IPS DF 6.9 (cell line): ENCODE data around the gene ULBP2.
"Not testable (repeated sequence)": the region's sequence is repeated elsewhere in the genome, so short reads cannot be mapped to it uniquely, and the experiment has no call there.

Experiments used
- DNase-seq: peaks from one replicate; pipeline ENCODE4 v3.0.0-alpha.2; 2013; ENCODE audit warnings: low read depth, low spot score
- H3K27ac ChIP-seq: one replicate; pipeline ENCODE4 v1.5.1; 2013; ENCODE audit warnings: low read length, control low read depth
- H3K27me3 ChIP-seq: 2 replicates; pipeline ENCODE4 v1.6.1; 2013; ENCODE audit warnings: mild to moderate bottlenecking, low read length; ENCODE audit not compliant: control insufficient read depth, insufficient read depth
- H3K36me3 ChIP-seq: 2 replicates; pipeline ENCODE4 v1.6.1; 2013; ENCODE audit warnings: low read length; ENCODE audit not compliant: control insufficient read depth, insufficient read depth
- H3K4me1 ChIP-seq: 2 replicates; pipeline ENCODE4 v1.6.1; 2013; ENCODE audit warnings: low read length; ENCODE audit not compliant: control insufficient read depth, insufficient read depth
- H3K4me3 ChIP-seq: 2 replicates; pipeline ENCODE4 v1.5.1; 2013; ENCODE audit warnings: mild to moderate bottlenecking, low read length
- H3K9me3 ChIP-seq: 2 replicates; pipeline ENCODE4 v1.6.1; 2013; ENCODE audit warnings: low read length, inconsistent platforms; ENCODE audit not compliant: control insufficient read depth, insufficient read depth
- WGBS: extraction: QIAGEN DNeasy Blood & Tissue Kit; methylation state at CpG from one replicate; pipeline ENCODE4 v1.1.7; 2013; ENCODE audit warnings: mixed read lengths, missing lambda C conversion rate; ENCODE audit not compliant: insufficient read length, insufficient coverage; 5-methylcytosine and 5-hydroxymethylcytosine counted together

Gene ULBP2

DNA sequence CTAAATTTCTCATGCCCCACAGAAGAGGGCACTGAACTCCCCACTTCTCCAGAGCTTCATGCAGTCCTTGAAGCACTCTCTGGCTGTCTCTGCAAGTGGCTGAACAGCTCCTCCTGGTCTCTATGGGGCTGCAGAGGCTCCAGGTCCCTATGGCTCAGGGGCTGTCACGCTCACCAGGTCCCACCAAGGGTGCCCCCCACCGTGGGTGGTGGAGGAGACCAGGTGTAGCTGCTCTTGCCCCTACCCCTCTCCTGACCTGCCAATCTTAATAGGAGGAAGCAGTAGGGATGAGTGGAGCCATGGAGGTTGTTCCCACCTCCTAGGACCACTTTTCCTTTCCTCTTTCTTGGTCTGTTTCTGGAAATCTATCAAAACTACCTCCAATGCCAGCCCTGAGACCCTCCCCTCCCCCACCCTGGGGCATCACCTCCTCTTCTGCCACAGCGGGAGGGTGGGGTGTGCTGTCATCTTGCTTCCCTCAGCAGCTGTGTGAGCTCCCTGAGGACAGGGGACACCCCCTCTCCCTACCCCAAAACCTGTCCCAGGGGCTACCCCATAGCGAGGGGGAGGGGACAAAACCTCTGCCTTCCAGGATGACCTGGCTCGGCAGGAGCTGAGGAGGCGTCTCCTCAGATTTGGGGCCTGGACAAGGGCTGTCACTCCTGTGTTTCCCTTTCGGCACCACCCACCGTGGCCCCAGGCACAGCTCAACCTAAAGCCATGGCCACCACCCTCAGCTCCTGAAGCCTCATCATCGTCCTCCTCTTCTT lies 31.9 kb upstream of the ULBP2 start:
- no peak overlapping the region for H3K4me3 ChIP-seq
- no peaks in the 10 kb centered on the region for H3K36me3 ChIP-seq
- no peaks in the 10 kb centered on the region for H3K4me1 ChIP-seq
- no peak for DNase-seq
- no CpG with 5 or more reads among the region's 9 CpGs for WGBS
- H3K27me3 ChIP-seq = no peaks in the 10 kb centered on the region
- peaks cover 2% of the 10 kb centered on the region for H3K9me3 ChIP-seq
- no peak overlapping the region for H3K27ac ChIP-seq

GRCh38 chr6:149910721-149911151 lies 31.1 kb upstream of the ULBP2 start:
- no peak overlapping the region for H3K27ac ChIP-seq
- H3K36me3 ChIP-seq = no peaks in the 10 kb centered on the region
- WGBS = no CpG with 5 or more reads among the region's 23 CpGs
- no peak overlapping the region for H3K4me3 ChIP-seq
- H3K4me1 ChIP-seq = no peaks in the 10 kb centered on the region
- H3K9me3 ChIP-seq = peaks cover 2% of the 10 kb centered on the region
- no peak for DNase-seq
- H3K27me3 ChIP-seq = no peaks in the 10 kb centered on the region

GRCh38 chr6:149912680-149913079 lies 29.1 kb upstream of the ULBP2 start:
- not testable (repeated sequence) for H3K36me3 ChIP-seq, H3K9me3 ChIP-seq, H3K4me3 ChIP-seq, H3K4me1 ChIP-seq, DNase-seq, H3K27ac ChIP-seq, H3K27me3 ChIP-seq
- no CpG with 5 or more reads among the region's 3 CpGs for WGBS

DNA sequence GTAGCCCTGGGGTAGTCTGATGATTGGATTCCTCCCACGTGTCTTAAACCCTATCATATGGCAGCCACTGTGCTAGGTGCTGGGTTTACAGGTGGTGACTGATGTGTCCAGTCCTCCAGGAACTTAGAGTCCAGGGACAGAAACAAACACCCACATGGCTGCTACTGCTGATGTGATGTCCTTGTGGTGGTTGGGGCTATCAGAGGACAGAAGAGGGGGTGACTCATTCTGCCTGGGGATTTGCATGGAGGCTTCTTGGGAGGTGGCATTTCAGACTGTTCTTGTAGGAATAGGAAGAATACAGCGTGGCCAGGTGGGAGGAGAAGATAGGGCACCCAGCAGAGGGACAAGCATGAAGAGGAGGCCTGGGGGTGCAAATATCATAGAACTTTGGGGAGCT lies 28.7 kb upstream of the ULBP2 start:
- no peaks in the 10 kb centered on the region for H3K4me1 ChIP-seq
- H3K4me3 ChIP-seq = no peak overlapping the region
- DNase-seq = no peak
- no peak overlapping the region for H3K27ac ChIP-seq
- H3K9me3 ChIP-seq = peaks cover 2% of the 10 kb centered on the region
- WGBS = no CpG with 5 or more reads among the region's 2 CpGs
- H3K27me3 ChIP-seq = no peaks in the 10 kb centered on the region
- no peaks in the 10 kb centered on the region for H3K36me3 ChIP-seq

GRCh38 chr6:149913540-149914240 lies 28.1 kb upstream of the ULBP2 start:
- no peaks in the 10 kb centered on the region for H3K27me3 ChIP-seq
- WGBS = no CpG with 5 or more reads among the region's 9 CpGs

DNA sequence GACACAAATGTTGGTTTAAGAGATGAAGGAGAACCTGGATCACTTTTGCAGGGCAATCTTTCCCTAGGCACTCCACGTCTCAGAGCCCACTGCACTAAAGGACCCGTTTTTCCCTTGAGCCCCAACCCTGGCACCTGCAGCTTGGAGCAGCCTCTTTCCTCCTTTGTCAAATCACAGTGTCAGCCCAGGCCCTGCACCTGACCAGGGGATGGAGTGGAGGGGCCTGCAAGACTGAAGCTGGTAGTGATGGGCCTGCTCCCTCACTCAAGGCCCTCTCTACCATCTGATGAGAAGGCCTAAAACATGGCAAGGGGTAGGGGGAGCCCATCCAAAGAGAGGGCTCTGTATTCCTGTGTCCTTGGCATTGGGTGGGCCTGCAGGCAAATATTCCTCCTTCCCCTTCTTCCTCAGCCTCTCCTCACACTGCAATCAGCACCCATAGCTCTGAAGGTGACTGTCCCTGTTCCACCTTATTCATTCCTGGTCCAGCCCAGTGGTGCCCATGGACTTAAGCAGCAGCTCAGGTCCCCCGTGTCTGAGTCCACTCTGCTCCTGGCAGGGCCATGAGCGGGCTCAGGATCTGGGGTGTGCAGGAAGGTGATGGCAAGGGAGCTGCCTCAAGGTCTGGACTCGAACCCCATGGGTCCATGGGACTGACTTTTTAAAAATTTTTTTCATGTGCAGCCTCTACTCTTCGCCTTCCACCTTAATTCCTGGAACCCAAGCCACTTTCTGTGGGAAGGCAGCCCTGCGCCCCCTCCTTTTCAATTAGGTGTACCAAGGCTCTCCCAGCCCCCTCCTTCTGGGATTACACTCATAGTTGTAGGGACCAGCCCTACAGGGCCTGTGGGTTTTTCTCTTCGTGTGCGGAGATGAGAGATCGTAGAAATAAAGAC lies 25.6 kb upstream of the ULBP2 start:
- WGBS = no CpG with 5 or more reads among the region's 10 CpGs
- no peak overlapping the region for H3K27ac ChIP-seq
- no peaks in the 10 kb centered on the region for H3K36me3 ChIP-seq
- no peaks in the 10 kb centered on the region for H3K4me1 ChIP-seq
- peaks cover 4% of the 10 kb centered on the region; the same call in 1 of the 2 replicates for H3K27me3 ChIP-seq
- no peaks in the 10 kb centered on the region for H3K9me3 ChIP-seq
- no peak for DNase-seq
- no peak overlapping the region for H3K4me3 ChIP-seq

More at GRCh38 chr6:149913540-149914240, 28.1 kb upstream of the ULBP2 start:
- H3K4me3 ChIP-seq = no peak overlapping the region
- peaks cover 2% of the 10 kb centered on the region; the same call in 1 of the 2 replicates for H3K9me3 ChIP-seq
- no peak for DNase-seq
- no peaks in the 10 kb centered on the region for H3K36me3 ChIP-seq
- H3K27ac ChIP-seq = no peak overlapping the region
- no peaks in the 10 kb centered on the region for H3K4me1 ChIP-seq

DNA sequence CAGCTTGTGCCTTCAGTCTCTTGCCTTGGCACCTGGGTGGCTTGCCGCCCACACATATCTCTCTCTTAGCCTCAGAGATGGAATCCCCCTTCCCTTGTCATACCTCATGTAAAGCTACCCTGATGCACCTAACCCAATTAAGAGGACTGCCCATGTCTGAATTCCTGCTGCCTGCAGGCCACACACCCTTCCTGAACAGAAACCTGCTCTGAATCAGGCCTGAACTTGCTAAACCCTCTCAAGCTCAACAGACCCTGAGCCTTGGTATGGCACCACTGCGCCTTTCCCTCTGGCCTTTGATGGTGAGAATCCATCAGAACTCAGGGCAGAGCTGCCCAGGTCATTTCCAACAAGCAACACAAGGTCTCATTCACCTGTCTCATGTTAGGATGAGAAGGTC lies 24.1 kb upstream of the ULBP2 start:
- Histone ChIP-seq H3K27me3 (peaks cover 16% of the 10 kb centered on the region; the same call in 1 of the 2 replicates), H3K27ac (no peak overlapping the region), H3K4me1 (no peaks in the 10 kb centered on the region), H3K36me3 (no peaks in the 10 kb centered on the region), H3K4me3 (no peak overlapping the region), H3K9me3 (no peaks in the 10 kb centered on the region)
- no CpG with 5 or more reads among the region's 2 CpGs for WGBS
- no peak for DNase-seq

DNA sequence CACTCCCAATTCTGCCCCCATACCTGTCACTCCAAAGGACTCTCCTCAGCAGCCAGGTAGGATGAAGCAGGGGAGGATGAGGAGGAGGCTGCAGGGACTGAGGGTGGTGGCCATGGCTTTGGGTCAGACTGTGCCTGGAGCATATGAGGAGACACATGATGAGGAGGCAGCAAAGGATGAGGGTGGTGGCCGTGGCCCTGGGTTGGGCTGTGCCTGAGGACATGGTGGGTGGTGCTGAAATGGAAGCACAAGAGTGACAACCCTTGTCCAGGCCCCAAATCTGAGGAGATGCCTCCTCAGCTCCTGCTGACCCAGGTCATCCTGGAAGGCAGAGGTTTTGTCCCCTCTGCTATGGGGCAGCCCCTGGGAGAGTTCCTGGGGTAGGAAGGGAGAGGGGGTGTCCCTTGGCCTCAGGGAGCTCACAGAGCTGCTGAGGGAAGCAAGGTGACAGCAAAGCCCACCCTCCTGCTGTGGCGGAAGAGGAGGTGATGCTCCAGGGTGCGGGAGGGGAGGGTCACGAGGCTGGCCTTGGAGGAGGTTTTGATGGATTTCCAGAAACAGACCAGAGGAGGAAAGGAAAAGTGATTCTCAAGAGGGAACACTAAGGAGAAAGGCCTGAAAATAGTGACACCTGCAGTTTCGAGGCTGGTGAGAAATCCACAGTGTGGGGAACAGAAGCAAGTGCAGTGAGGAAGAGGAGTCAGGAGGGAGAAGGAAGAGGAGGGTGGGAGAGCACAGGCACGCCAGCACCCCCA lies 23.5 kb upstream of the ULBP2 start:
- no peak for DNase-seq
- Histone ChIP-seq H3K36me3 (no peaks in the 10 kb centered on the region), H3K27ac (no peak overlapping the region), H3K27me3 (peaks cover 18% of the 10 kb centered on the region; the same call in 1 of the 2 replicates), H3K4me1 (no peaks in the 10 kb centered on the region), H3K4me3 (no peak overlapping the region), H3K9me3 (no peaks in the 10 kb centered on the region)
- WGBS = no CpG with 5 or more reads among the region's 6 CpGs

- DNase-seq, H3K4me1 ChIP-seq, H3K27ac ChIP-seq, H3K36me3 ChIP-seq, H3K9me3 ChIP-seq, H3K4me3 ChIP-seq: not testable (repeated sequence)
- H3K27me3 ChIP-seq = peaks cover 28% of the 10 kb centered on the region
- WGBS = no CpG with 5 or more reads among the region's 11 CpGs
These were observed 22.5 kb upstream of the ULBP2 start for GRCh38 chr6:149919126-149919833.
